Suprapubic skin (tissue), 4 donors: Measurements from ENCODE around the gene NR6A1. TPM values are rescaled to one million over a fixed set of nuclear protein-coding genes. Genes with fewer than 3 reads are reported as not detected.
A peak's percentile ranks its signal among the peaks of the same experiment; 100 is the strongest.

Experiments
- DNase-seq, 2 donors: peaks; one replicate each; pipeline ENCODE4 v3.0.0-alpha.2; 2019; ENCODE audit warnings: low spot score in 2 of 2
- H3K27ac ChIP-seq: fragments of 200-600 bp; sonication (generic); one replicate; pipeline ENCODE4 v1.5.1; 2019
- H3K27me3 ChIP-seq: fragments of 200-600 bp; sonication (generic); one replicate; pipeline ENCODE4 v1.5.1; 2019
- H3K36me3 ChIP-seq: fragments of 200-600 bp; sonication (generic); one replicate; pipeline ENCODE4 v1.5.1; 2019
- H3K4me1 ChIP-seq: fragments of 200-600 bp; sonication (generic); one replicate; pipeline ENCODE4 v1.5.1; 2019
- H3K4me3 ChIP-seq: fragments of 200-600 bp; sonication (generic); one replicate; pipeline ENCODE4 v1.5.1; 2019; ENCODE audit warnings: mild to moderate bottlenecking
- H3K9me3 ChIP-seq: fragments of 200-600 bp; sonication (generic); one replicate; pipeline ENCODE4 v1.5.1; 2019
- CTCF ChIP-seq, 2 donors: fragments of 200-600 bp in 1 of 2; fragments of 450-650 bp in 1 of 2; sonication (generic) in 1 of 2; IDR thresholded peaks; one replicate each; pipeline ENCODE4 v1.5.1; 2016 to 2019; ENCODE audit warnings: antibody characterized with exemption in 2 of 2, mild to moderate bottlenecking in 1 of 2, moderate library complexity in 1 of 2
- EP300 ChIP-seq: sonication (generic); formaldehyde crosslinking; IDR thresholded peaks from one replicate; pipeline ENCODE4 v1.6.1; 2017; ENCODE audit warnings: antibody characterized with exemption
- POLR2A ChIP-seq, 2 donors: fragments of 450-650 bp; IDR thresholded peaks; one replicate each; pipeline ENCODE4 v1.6.1; 2017; ENCODE audit warnings: antibody characterized with exemption in 2 of 2, mild to moderate bottlenecking in 2 of 2, moderate library complexity in 2 of 2
- POLR2AphosphoS5 ChIP-seq, 3 donors: sonication (generic); formaldehyde crosslinking; IDR thresholded peaks; one replicate each; pipeline ENCODE4 v1.6.1; 2017; ENCODE audit warnings: antibody characterized with exemption in 3 of 3
- WGBS: methylation state at CpG from one replicate; pipeline ENCODE4 v1.1.5; 2018; 5-methylcytosine and 5-hydroxymethylcytosine counted together
- total RNA-seq, 4 donors: library from RNA; depleted of rRNA; stranded (reverse); fragments of >200 nt; gene quantifications; one replicate each; pipeline ENCODE4 v1.1.0, GENCODE V29; 2016

Gene NR6A1
- total RNA-seq, 4 donors from 2014 or later = 6.5 to 10.1 (median 6.8) TPM

GRCh38 chr9:124800306-124801259 is 29.5 kb upstream of the NR6A1 start:
- H3K4me3 ChIP-seq = no peak overlapping the region
- TF ChIP-seq CTCF (IDR thresholded peaks at IDR 0.05) = no peak
- no peak for TF ChIP-seq EP300
- no peak for TF ChIP-seq POLR2A (IDR thresholded peaks at IDR 0.05)
- peak in 1 of 3 donors; percentile 76 for TF ChIP-seq POLR2AphosphoS5 (IDR thresholded peaks at IDR 0.05)
- 14% methylated on average over 12 of the region's 15 CpGs for WGBS
- no peak overlapping the region for H3K27ac ChIP-seq
- peaks cover 12% of the 10 kb centered on the region for H3K36me3 ChIP-seq
- H3K4me1 ChIP-seq = peaks cover 54% of the 10 kb centered on the region
- no peaks in the 10 kb centered on the region for H3K27me3 ChIP-seq
- no peaks in the 10 kb centered on the region for H3K9me3 ChIP-seq
- no peak for DNase-seq

DNA sequence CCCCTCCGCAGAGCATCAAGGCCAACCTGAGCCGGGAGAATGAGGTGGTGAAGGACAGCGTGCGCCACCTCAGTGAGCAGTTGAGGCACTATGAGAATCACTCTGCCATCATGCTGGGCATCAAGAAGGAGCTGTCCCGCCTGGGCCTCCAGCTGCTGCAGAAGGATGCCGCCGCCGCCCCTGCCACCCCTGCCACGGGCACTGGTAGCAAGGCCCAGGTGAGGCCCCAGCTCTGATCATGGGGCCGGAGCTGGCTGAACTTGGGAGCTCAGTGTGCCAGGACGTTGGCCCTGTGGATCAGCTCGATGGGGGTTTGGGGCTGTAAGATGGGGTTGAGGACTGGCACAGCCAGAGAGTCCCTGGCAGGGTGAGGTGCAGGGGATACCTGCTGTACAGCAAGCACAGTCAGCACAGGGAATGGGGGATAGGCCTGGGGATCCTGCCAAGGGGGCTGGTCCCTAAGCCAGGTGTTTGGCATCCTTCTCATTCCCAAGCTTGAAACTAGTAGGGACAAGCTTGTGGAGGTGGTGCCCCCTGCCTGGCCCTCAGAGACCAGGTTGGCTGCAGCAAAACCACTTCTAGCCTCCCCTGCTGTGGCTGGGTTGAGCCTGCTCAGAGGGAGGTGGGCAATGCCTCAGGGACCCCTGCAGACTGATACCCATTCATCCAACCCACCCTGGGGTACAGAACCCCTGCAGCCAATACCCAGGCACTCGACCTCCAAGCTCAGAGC is 28.3 kb upstream of the NR6A1 start:
- DNase-seq = no peak
- H3K4me1 ChIP-seq = peaks cover 56% of the 10 kb centered on the region
- H3K36me3 ChIP-seq = peaks cover 12% of the 10 kb centered on the region
- H3K27me3 ChIP-seq = no peaks in the 10 kb centered on the region
- TF ChIP-seq EP300 (no peak), POLR2AphosphoS5 (IDR thresholded peaks at IDR 0.05) (no peak), POLR2A (IDR thresholded peaks at IDR 0.05) (no peak), CTCF (IDR thresholded peaks at IDR 0.05) (no peak)
- no peaks in the 10 kb centered on the region for H3K9me3 ChIP-seq
- no peak overlapping the region for H3K4me3 ChIP-seq
- H3K27ac ChIP-seq = no peak overlapping the region
- 45% methylated on average over 5 of the region's 13 CpGs for whole genome bisulfite sequencing

DNA sequence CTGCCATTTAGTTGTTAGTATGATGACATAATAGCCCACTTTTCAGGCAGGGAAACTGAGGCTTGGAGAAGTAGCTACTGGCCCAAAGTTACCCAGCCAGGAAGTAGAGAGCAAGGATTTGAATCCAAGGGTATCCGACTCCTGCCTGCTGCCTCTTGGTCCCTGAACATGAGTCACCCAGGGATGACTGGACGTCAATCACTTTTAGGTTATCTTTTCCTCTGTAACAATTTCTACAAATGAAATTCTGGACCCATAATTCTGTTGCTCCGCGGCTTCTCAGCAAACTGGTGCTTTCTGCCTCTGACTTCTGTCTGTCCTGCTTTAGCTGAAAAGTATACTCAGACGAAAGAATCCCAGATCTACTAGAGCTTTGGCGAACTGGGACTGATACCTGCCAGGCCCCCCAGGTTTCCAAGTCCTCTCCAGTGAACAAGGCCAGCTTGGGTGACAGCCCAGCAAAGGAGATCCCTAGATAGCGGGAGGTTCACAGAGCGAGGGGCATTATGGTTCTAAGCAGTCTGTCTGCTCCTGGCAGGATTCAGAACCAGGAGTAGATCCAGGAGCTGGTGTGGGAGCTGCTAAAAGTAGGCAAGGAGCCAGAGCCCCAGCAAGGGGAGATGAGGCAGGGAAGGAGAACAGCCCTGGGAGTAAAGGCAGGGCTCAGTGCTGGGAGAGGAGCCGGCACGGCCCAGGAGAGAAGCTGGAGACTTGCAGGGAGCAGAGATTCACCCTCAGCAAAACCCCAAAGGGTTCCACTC is 26.4 kb upstream of the NR6A1 start:
- no peak overlapping the region for H3K4me3 ChIP-seq
- TF ChIP-seq CTCF (IDR thresholded peaks at IDR 0.05) (no peak), POLR2A (IDR thresholded peaks at IDR 0.05) (no peak), POLR2AphosphoS5 (IDR thresholded peaks at IDR 0.05) (no peak), EP300 (no peak)
- peaks cover 4% of the 10 kb centered on the region for H3K36me3 ChIP-seq
- H3K27me3 ChIP-seq = no peaks in the 10 kb centered on the region
- 39% methylated on average over 10 of the region's 10 CpGs for WGBS
- no peak overlapping the region for H3K27ac ChIP-seq
- no peak for DNase-seq
- peaks cover 66% of the 10 kb centered on the region for H3K4me1 ChIP-seq
- H3K9me3 ChIP-seq = no peaks in the 10 kb centered on the region

DNA sequence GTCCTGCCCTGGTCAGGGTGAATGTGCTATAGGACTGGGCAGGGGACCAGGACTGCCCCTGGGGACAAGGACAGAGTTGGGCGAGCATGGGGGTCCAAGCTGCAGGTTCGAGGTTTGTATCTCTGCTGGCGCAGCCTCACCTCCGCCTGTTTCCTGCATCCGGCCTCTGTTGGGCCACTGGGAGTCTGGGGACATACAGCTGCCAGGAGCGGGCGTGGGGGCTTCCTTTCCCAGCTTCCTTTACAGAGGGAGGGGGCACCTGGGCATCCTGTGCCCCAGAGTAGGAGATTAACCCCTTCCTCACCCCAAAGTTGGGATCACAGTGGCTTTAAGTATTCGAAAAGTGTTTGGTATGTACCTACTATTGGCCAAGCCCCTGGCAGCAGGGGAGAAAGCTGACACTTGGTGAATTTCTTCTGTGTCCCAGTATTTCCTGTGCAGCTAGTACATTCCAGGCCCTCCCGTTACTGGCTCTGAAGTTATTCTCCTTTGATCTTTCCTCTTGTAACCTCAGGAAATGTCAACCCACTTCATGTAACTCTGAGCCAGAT is 24.8 kb upstream of the NR6A1 start:
- no peak for DNase-seq
- Histone ChIP-seq H3K27ac (no peak overlapping the region), H3K9me3 (no peaks in the 10 kb centered on the region), H3K4me1 (peaks cover 64% of the 10 kb centered on the region), H3K4me3 (no peak overlapping the region), H3K27me3 (no peaks in the 10 kb centered on the region), H3K36me3 (no peaks in the 10 kb centered on the region)
- 65% methylated on average over 8 of the region's 9 CpGs for WGBS
- TF ChIP-seq CTCF (IDR thresholded peaks at IDR 0.05) (no peak), POLR2AphosphoS5 (IDR thresholded peaks at IDR 0.05) (no peak), POLR2A (IDR thresholded peaks at IDR 0.05) (no peak)
